CD8-positive, alpha-beta memory T cell (primary cell): ENCODE measurements around the gene ULK4. TPM values are rescaled to one million over a fixed set of nuclear protein-coding genes. Genes with fewer than 3 reads are reported as not detected.

Experiments used
- CTCF ChIA-PET: fragments of 350-600 bp; sonication (Branson Sonifier 250); formaldehyde crosslinking; loops from one replicate; lab custom pipeline; 2021; ENCODE audit warnings: antibody characterized with exemption; lab: Charles Lee
- POLR2A ChIA-PET: fragments of 350-600 bp; sonication (Branson Sonifier 250); formaldehyde crosslinking; loops from one replicate; lab custom pipeline; 2021; ENCODE audit warnings: antibody characterized with exemption; lab: Charles Lee
- DNase-seq, 5 donors: peaks; one replicate each; pipeline versions ENCODE4 v3.0.0 to v3.0.0-alpha.2; 2020 to 2022; ENCODE audit warnings: mixed read lengths in 1 of 5
- H3K27ac ChIP-seq: one replicate; pipeline ENCODE4 v1.7.0; 2013; ENCODE audit warnings: low read depth, mild to moderate bottlenecking, low read length, moderate library complexity
- H3K27me3 ChIP-seq: 2 replicates; pipeline ENCODE4 v1.7.0; 2013; ENCODE audit warnings: low read length, mild to moderate bottlenecking; ENCODE audit not compliant: insufficient read depth, poor library complexity, severe bottlenecking
- H3K36me3 ChIP-seq: 2 replicates; pipeline ENCODE4 v1.7.0; 2013; ENCODE audit warnings: mild to moderate bottlenecking, low read length, moderate library complexity; ENCODE audit not compliant: insufficient read depth
- H3K4me1 ChIP-seq: 2 replicates; pipeline ENCODE4 v1.7.0; 2013; ENCODE audit warnings: mild to moderate bottlenecking, low read length, moderate library complexity; ENCODE audit not compliant: insufficient read depth
- H3K4me3 ChIP-seq: 2 replicates; pipeline ENCODE4 v1.7.0; 2013; ENCODE audit warnings: mild to moderate bottlenecking, low read length
- H3K9me3 ChIP-seq: 2 replicates; pipeline ENCODE4 v1.7.0; 2013; ENCODE audit warnings: mild to moderate bottlenecking, low read length
- H3K27ac Mint-ChIP-seq, 8 donors: one replicate each; pipeline ENCODE4 v1.8.0; 2020 to 2021; ENCODE audit warnings: mixed read lengths in 8 of 8, mild to moderate bottlenecking in 6 of 8, inconsistent platforms in 3 of 8, moderate library complexity in 3 of 8
- H3K27me3 Mint-ChIP-seq, 2 donors: one replicate each; pipeline ENCODE4 v1.8.0; 2020 to 2021; ENCODE audit warnings: mixed read lengths in 2 of 2, mild to moderate bottlenecking in 1 of 2, moderate library complexity in 1 of 2
- H3K36me3 Mint-ChIP-seq, 3 donors: one replicate each; pipeline ENCODE4 v1.8.0; 2020 to 2021; ENCODE audit warnings: mixed read lengths in 3 of 3, inconsistent platforms in 1 of 3, mild to moderate bottlenecking in 1 of 3
- H3K4me1 Mint-ChIP-seq, 3 donors: one replicate each; pipeline ENCODE4 v1.8.0; 2020 to 2021; ENCODE audit warnings: mixed read lengths in 3 of 3, inconsistent platforms in 1 of 3, mild to moderate bottlenecking in 1 of 3
- H3K4me3 Mint-ChIP-seq, 7 donors: one replicate each; pipeline ENCODE4 v1.8.0; 2020 to 2021; ENCODE audit warnings: mixed read lengths in 7 of 7, mild to moderate bottlenecking in 6 of 7, moderate library complexity in 4 of 7, inconsistent platforms in 2 of 7
- H3K9me3 Mint-ChIP-seq, 5 donors: one replicate each; pipeline ENCODE4 v1.8.0; 2020 to 2022; ENCODE audit warnings: mixed read lengths in 5 of 5, mild to moderate bottlenecking in 3 of 5, moderate library complexity in 2 of 5, inconsistent platforms in 1 of 5
- polyA plus RNA-seq: library from polyadenylated mRNA; unstranded; fragments of 300-500 nt; fragmentation: Illumina TruSeq; gene quantifications from one replicate; pipeline ENCODE4 v1.2.3, GENCODE V29; 2021
- total RNA-seq, 2 experiments: library from RNA; stranded (reverse); gene quantifications; one replicate each; pipeline ENCODE4 v1.2.3, GENCODE V29; 2021

Gene ULK4
- total and polyA plus RNA-seq, 3 experiments from 2014 or later = 10.4 to 12.7 (median 12.3) TPM

DNA sequence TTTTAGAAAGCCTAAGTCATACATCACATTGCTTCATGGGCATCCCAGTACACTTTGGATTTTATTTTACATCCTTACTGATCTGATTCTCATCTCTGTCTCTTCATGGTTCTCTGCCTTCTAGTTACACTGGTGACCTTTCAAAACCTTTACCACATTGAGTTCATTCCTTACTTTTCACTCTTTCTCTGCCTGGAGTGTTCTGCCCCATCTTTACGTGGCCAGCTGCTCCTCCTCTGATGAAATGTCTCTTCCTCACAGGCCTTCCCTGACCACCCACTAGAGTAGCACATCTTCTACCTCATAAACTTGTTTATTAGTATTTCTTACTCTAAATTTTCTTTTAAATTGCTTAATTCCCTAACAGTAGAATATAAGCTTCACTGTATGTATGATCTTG lies 744.9 kb downstream of the ULK4 start:
- Histone ChIP-seq H3K27me3 (no peaks in the 10 kb centered on the region), H3K4me1 (peaks cover 92% of the 10 kb centered on the region), H3K9me3 (no peaks in the 10 kb centered on the region), H3K4me3 (no peak overlapping the region), H3K36me3 (no peaks in the 10 kb centered on the region), H3K27ac (no peak overlapping the region)
- peaks cover 87 to 98% (median 97%) of the 10 kb centered on the region in 3 donors for H3K4me1 Mint-ChIP-seq
- no peaks in the 10 kb centered on the region for H3K27me3 Mint-ChIP-seq
- no peaks in the 10 kb centered on the region for H3K9me3 Mint-ChIP-seq
- peaks cover 0 to 5% (median 4%) of the 10 kb centered on the region in 3 donors for H3K36me3 Mint-ChIP-seq
- peak overlapping the region in 4 of 7 donors; percentile 27 to 54 (median 43) for H3K4me3 Mint-ChIP-seq
- DNase-seq = no peak
- ChIA-PET CTCF (no interaction called here), POLR2A (interaction anchor here (2.0 kb wide), 1 partner anchor 17 kb away, joined by 8 read pairs; the partner anchor contains the start of gene CTNNB1)
- H3K27ac Mint-ChIP-seq = peak overlapping the region in 5 of 8 donors; percentile 7 to 52 (median 35)

DNA sequence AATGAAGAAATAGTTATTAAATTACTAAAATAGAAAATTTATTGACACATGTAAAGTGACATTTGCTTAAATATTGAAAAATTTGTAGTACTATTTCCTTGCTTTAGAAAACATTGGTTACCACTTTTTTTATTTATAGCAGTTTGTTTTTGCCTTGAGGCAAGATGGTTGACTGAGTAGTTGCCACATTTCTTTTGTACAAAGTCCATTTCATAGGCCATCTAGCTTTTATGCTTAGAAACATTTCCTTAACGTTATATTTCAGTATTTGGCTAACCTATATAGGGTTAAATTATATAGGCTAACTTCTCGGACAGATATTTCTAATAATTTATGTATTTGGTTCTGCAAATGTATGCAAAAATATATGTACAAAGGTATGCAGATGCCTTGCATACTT lies 745.5 kb downstream of the ULK4 start:
- H3K36me3 ChIP-seq = no peaks in the 10 kb centered on the region
- H3K9me3 ChIP-seq = no peaks in the 10 kb centered on the region
- DNase-seq = no peak
- POLR2A ChIA-PET = interaction anchor here (2.0 kb wide), 1 partner anchor 17 kb away, joined by 8 read pairs; the partner anchor contains the start of gene CTNNB1
- H3K27me3 ChIP-seq = no peaks in the 10 kb centered on the region
- Mint-ChIP-seq H3K36me3 (peaks cover 0 to 7% (median 5%) of the 10 kb centered on the region in 3 donors), H3K27me3 (no peaks in the 10 kb centered on the region), H3K27ac (no peak overlapping the region), H3K9me3 (no peaks in the 10 kb centered on the region), H3K4me3 (no peak overlapping the region), H3K4me1 (peaks cover 87 to 98% (median 97%) of the 10 kb centered on the region in 3 donors)
- no peak overlapping the region for H3K27ac ChIP-seq
- H3K4me1 ChIP-seq = peaks cover 91% of the 10 kb centered on the region
- H3K4me3 ChIP-seq = no peak overlapping the region
- CTCF ChIA-PET = no interaction called here

DNA sequence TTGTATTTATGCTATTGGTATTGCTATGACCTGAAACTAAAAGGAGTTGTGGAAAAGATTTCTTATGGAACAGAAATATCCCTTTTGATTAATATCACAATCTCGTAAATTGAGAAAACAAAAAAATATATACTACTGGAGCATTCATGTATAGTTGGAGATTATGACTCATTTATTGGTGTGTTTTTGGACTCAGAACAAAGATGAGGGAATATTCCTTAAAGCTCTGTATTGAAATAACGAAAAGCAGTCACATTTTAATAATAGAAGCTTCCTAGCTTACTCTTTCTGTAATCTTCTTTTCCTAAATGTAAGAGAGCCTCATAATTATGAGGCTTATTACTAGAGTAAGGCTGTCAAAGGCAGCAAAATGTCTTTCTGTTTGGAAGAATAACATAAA lies 748.3 kb downstream of the ULK4 start:
- H3K4me1 Mint-ChIP-seq = peaks cover 77 to 91% (median 87%) of the 10 kb centered on the region in 3 donors
- POLR2A ChIA-PET = no interaction called here
- no peaks in the 10 kb centered on the region for H3K9me3 Mint-ChIP-seq
- Histone ChIP-seq H3K36me3 (no peaks in the 10 kb centered on the region), H3K27me3 (no peaks in the 10 kb centered on the region), H3K4me1 (peaks cover 77% of the 10 kb centered on the region), H3K9me3 (no peaks in the 10 kb centered on the region), H3K27ac (no peak overlapping the region), H3K4me3 (no peak overlapping the region)
- DNase-seq = no peak
- peak overlapping the region in 1 of 8 donors; percentile 5 for H3K27ac Mint-ChIP-seq
- H3K4me3 Mint-ChIP-seq = peak overlapping the region in 5 of 7 donors; percentile 8 to 36 (median 16)
- H3K36me3 Mint-ChIP-seq = peaks cover 0 to 13% (median 8%) of the 10 kb centered on the region in 3 donors
- no peaks in the 10 kb centered on the region for H3K27me3 Mint-ChIP-seq
- CTCF ChIA-PET = interaction anchor here (0.8 to 1.6 kb wide), 2 partner anchors 11 to 33 kb away, joined by 3 read pairs; no protein-coding TSS in a partner anchor

DNA sequence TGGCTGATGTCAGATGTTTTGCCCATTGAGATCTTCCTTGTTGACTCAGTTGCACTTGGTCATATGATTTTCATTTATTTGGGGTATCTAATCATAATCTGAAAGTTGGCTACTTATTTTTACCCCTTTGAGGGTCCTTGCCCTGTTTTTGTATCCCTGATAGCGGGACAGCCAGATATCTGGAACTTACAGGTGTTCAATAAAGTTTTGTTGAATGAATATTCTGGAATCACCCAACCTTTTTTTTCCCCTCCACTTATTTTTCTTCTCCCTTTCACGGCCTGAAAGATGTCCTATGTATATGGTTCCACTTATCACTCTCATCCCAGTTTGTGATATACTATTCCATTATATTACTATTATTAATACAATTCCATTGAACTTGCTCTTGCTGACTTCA lies 749.8 kb downstream of the ULK4 start:
- no peak overlapping the region for H3K27ac Mint-ChIP-seq
- H3K4me3 Mint-ChIP-seq = peak overlapping the region in 3 of 7 donors; percentile 26 to 43 (median 35)
- H3K4me1 ChIP-seq = peaks cover 78% of the 10 kb centered on the region

DNA sequence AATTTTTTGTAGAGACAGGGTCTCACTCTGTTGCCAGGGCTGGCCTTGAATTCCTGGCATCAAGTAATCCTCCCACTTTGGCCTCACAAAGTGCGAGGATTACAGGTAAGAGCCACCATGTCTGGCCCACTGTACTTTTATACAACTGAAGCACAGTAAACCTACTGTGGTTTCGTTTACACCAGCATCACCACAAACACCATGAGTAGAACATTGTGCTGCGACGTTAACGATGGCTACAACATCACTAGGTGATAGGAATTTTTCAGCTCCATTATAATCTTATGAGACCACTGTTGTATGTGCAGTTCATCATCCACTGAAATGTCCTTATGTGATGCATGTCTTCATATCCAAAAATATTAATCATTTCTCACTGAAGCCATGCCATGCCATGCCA lies 750.9 kb downstream of the ULK4 start:
- ChIA-PET POLR2A (interaction anchor here (1.2 kb wide), 1 partner anchor 12 kb away, joined by 5 read pairs; the partner anchor contains the start of gene CTNNB1), CTCF (interaction anchor here (1.2 kb wide), 1 partner anchor 30 kb away, joined by 3 read pairs; no protein-coding TSS in a partner anchor)

More for the DNA sequence above, 749.8 kb downstream of the ULK4 start:
- Histone ChIP-seq H3K36me3 (no peaks in the 10 kb centered on the region), H3K27me3 (no peaks in the 10 kb centered on the region), H3K4me3 (no peak overlapping the region), H3K27ac (no peak overlapping the region), H3K9me3 (no peaks in the 10 kb centered on the region)
- DNase-seq = no peak
- CTCF ChIA-PET = interaction anchor here (0.7 to 1.6 kb wide), 2 partner anchors 13 kb away, joined by 3 read pairs; partner anchors contain the start of gene CTNNB1
- H3K4me1 Mint-ChIP-seq = peaks cover 80 to 92% (median 87%) of the 10 kb centered on the region in 3 donors
- no peaks in the 10 kb centered on the region for H3K27me3 Mint-ChIP-seq
- POLR2A ChIA-PET = interaction anchor here (1.2 kb wide), 1 partner anchor 13 kb away, joined by 5 read pairs; the partner anchor contains the start of gene CTNNB1
- H3K9me3 Mint-ChIP-seq = no peaks in the 10 kb centered on the region
- H3K36me3 Mint-ChIP-seq = peaks cover 0 to 11% (median 8%) of the 10 kb centered on the region in 3 donors

DNA sequence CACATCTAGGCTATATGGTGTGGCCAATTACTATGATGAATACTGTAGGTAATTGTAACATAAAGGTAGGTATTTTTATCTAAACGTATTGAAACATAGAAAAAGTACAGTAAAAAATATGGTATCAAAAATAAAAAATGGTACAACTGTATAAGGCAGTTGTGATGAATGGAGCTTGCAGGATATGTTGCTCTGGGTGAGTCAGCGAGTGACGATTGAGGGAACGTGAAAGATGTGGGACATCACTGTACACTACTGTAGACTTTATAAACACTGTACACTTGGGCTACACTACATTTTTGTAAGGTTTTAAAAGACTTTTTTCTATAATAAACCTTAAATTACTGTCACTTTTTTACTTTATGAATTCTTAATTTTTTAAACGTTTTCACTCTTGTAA lies 752.3 kb downstream of the ULK4 start:
- ChIA-PET POLR2A (interaction anchor here (1.1 kb wide), 1 partner anchor 10 kb away, joined by 3 read pairs; no protein-coding TSS in a partner anchor), CTCF (interaction anchor here (1.2 to 2.4 kb wide), 2 partner anchors 11 to 31 kb away, joined by 3 to 10 read pairs; partner anchors contain the start of gene CTNNB1)
- Histone ChIP-seq H3K27ac (no peak overlapping the region), H3K36me3 (no peaks in the 10 kb centered on the region), H3K9me3 (no peaks in the 10 kb centered on the region), H3K4me3 (no peak overlapping the region), H3K4me1 (peaks cover 80% of the 10 kb centered on the region), H3K27me3 (no peaks in the 10 kb centered on the region)
- Mint-ChIP-seq H3K9me3 (no peaks in the 10 kb centered on the region), H3K36me3 (peaks cover 0 to 11% (median 8%) of the 10 kb centered on the region in 3 donors), H3K27ac (no peak overlapping the region), H3K4me1 (peaks cover 82 to 94% (median 89%) of the 10 kb centered on the region in 3 donors), H3K27me3 (no peaks in the 10 kb centered on the region), H3K4me3 (peak overlapping the region in 3 of 7 donors; percentile 7 to 45 (median 14))
- DNase-seq = no peak

More for the DNA sequence above, 750.9 kb downstream of the ULK4 start:
- H3K36me3 ChIP-seq = no peaks in the 10 kb centered on the region
- H3K36me3 Mint-ChIP-seq = peaks cover 0 to 11% (median 8%) of the 10 kb centered on the region in 3 donors
- H3K9me3 ChIP-seq = no peaks in the 10 kb centered on the region
- H3K4me1 ChIP-seq = peaks cover 78% of the 10 kb centered on the region
- H3K27me3 ChIP-seq = no peaks in the 10 kb centered on the region
- no peak overlapping the region for H3K4me3 ChIP-seq
- H3K27me3 Mint-ChIP-seq = no peaks in the 10 kb centered on the region
- peaks cover 81 to 92% (median 87%) of the 10 kb centered on the region in 3 donors for H3K4me1 Mint-ChIP-seq
- H3K27ac ChIP-seq = no peak overlapping the region
- H3K27ac Mint-ChIP-seq = no peak overlapping the region
- H3K4me3 Mint-ChIP-seq = peak overlapping the region in 1 of 7 donors; percentile 7
- no peaks in the 10 kb centered on the region for H3K9me3 Mint-ChIP-seq
- no peak for DNase-seq

DNA sequence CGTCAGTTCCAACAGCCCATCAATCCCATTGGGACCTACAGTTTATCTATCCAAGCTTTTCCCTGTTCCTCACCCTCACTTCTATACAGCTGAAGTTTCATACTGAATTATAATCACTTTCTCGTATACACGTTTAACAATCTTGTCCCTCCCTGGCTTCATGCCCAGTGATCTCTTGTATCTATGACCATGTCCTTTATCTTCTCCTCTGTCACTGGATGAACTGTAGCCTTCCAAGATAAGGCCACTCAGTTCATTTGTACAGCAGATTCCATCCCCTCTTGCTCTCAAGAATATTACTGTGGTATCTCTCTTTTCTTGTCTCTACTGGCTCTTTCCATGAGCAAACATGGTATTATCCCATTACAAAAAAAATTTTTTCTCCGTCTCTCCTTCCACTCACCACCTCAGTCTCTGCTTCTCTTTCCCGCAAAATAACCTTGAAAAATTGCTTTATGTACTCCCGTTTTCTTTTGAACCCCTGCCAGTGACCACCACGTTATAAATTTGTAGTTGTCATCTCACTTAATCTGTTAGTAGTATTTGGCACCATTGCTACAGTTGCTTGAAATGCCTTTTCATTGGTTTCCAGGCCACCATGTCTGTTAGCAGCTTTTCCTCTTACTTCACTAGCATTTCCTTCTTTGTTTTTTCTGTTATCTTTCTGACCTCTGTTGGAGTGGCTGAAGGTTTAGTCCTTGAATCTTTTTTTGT lies 753.2 kb downstream of the ULK4 start:
- no peak for DNase-seq
- H3K4me3 Mint-ChIP-seq = peak overlapping the region in 6 of 7 donors; percentile 3 to 54 (median 21)
- Histone ChIP-seq H3K4me3 (no peak overlapping the region), H3K27ac (no peak overlapping the region), H3K9me3 (no peaks in the 10 kb centered on the region), H3K27me3 (no peaks in the 10 kb centered on the region), H3K4me1 (peaks cover 80% of the 10 kb centered on the region), H3K36me3 (no peaks in the 10 kb centered on the region)
- ChIA-PET POLR2A (interaction anchor here (1.1 to 1.4 kb wide), 2 partner anchors 9 kb away, joined by 3 to 8 read pairs; partner anchors contain the start of gene CTNNB1), CTCF (interaction anchor here (2.4 kb wide), 1 partner anchor 10 kb away, joined by 10 read pairs; the partner anchor contains the start of gene CTNNB1)
- H3K4me1 Mint-ChIP-seq = peaks cover 83 to 94% (median 89%) of the 10 kb centered on the region in 3 donors
- H3K27ac Mint-ChIP-seq = peak overlapping the region in 4 of 8 donors; percentile 1 to 46 (median 18)
- peaks cover 0 to 11% (median 6%) of the 10 kb centered on the region in 3 donors for H3K36me3 Mint-ChIP-seq
- H3K27me3 Mint-ChIP-seq = no peaks in the 10 kb centered on the region
- H3K9me3 Mint-ChIP-seq = no peaks in the 10 kb centered on the region
